HCT116 (cell line): ENCODE results near the gene POLA2. TPM values are rescaled to one million over a fixed set of nuclear protein-coding genes. Genes with fewer than 3 reads are reported as not detected.

Experiments used
- ATAC-seq: fragments of 200-7000 bp; cut with Tn5 transposase; 2 replicates; pipeline ENCODE4 v1.9.1; 2020; ENCODE audit warnings: mild to moderate bottlenecking, moderate library complexity
- BruUV-seq: library from RNA; stranded (reverse); fragments of 400-500 nt; replicated peaks from 2 replicates; lab custom pipeline; 2021; lab: Mats Ljungman, UMichigan
- CTCF ChIA-PET: fragments of 300-600 bp; sonication (Branson Sonifier 250); formaldehyde crosslinking; loops from one replicate; lab custom pipeline; 2021; ENCODE audit warnings: antibody characterized with exemption; lab: Charles Lee
- POLR2A ChIA-PET: fragments of 300-600, 350-600 bp; sonication (Branson Sonifier 250); formaldehyde crosslinking; loops from one replicate; lab custom pipeline; 2021; ENCODE audit warnings: antibody characterized with exemption; lab: Charles Lee
- RAD21 ChIA-PET, 2 experiments: fragments of 300-600 bp; sonication (Branson Sonifier 250); formaldehyde crosslinking; loops; one replicate each; lab custom pipeline; 2023; ENCODE audit warnings: low total read pairs in 2 of 2; ENCODE audit not compliant: uncharacterized antibody in 2 of 2, unreplicated experiment in 2 of 2, low non-redundant PET in 1 of 2; lab: Charles Lee
- DNase-seq: peaks from one replicate; pipeline ENCODE4 v3.0.0-alpha.2; 2010; ENCODE audit warnings: low read depth, low spot score
- H2AFZ ChIP-seq: fragments of 200-600 bp; shearing (Covaris generic), sonication (generic); 2 replicates; pipeline ENCODE4 v1.6.1; 2017; ENCODE audit warnings: low read depth, mixed run types, mixed read lengths, antibody characterized with exemption, low read length; ENCODE audit not compliant: poor library complexity, severe bottlenecking
- H3K27ac ChIP-seq: 2 replicates; pipeline ENCODE4 v1.5.1; 2012; ENCODE audit warnings: low read depth, low read length
- H3K27me3 ChIP-seq: fragments of 200-600 bp; sonication (generic); 2 replicates; pipeline ENCODE4 v1.6.1; 2016; ENCODE audit warnings: mixed run types, low read length, mixed read lengths; ENCODE audit not compliant: insufficient read depth
- H3K36me3 ChIP-seq, 2 experiments: fragments of 200-500 bp in 1 of 2; fragments of 200-600 bp in 1 of 2; sonication (Bioruptor generic) in 1 of 2; sonication (generic) in 1 of 2; 2 replicates each; pipeline versions ENCODE4 v1.5.1 to v1.6.1; 2014 to 2016; ENCODE audit warnings: low read length in 2 of 2, inconsistent platforms in 1 of 2, mixed read lengths in 1 of 2, mixed run types in 1 of 2; ENCODE audit not compliant: insufficient read depth in 2 of 2, control insufficient read depth in 1 of 2
- H3K4me1 ChIP-seq, 2 experiments: fragments of 200-600 bp in 1 of 2; sonication (generic) in 1 of 2; 2 replicates each; pipeline versions ENCODE4 v1.5.1 to v1.6.1; 2012 to 2017; ENCODE audit warnings: low read length in 2 of 2, inconsistent platforms in 1 of 2, mild to moderate bottlenecking in 1 of 2, mixed read lengths in 1 of 2, mixed run types in 1 of 2, moderate library complexity in 1 of 2; ENCODE audit not compliant: insufficient read depth in 2 of 2, control insufficient read depth in 1 of 2
- H3K4me2 ChIP-seq: fragments of 200-600 bp; sonication (generic); 2 replicates; pipeline ENCODE4 v1.6.1; 2017; ENCODE audit warnings: mixed run types, low read length, mixed read lengths
- H3K4me3 ChIP-seq, 2 experiments: fragments of 200-600 bp in 1 of 2; sonication (generic) in 1 of 2; replicated peaks in 1 of 2; 2 replicates each; pipeline ENCODE4 v1.5.1; 2011 to 2016; ENCODE audit warnings: low read length in 2 of 2, control low read depth in 1 of 2, low read depth in 1 of 2, mild to moderate bottlenecking in 1 of 2, mixed read lengths in 1 of 2, mixed run types in 1 of 2
- H3K79me2 ChIP-seq: fragments of 200-600 bp; sonication (generic); 2 replicates; pipeline ENCODE4 v1.6.1; 2017; ENCODE audit warnings: mild to moderate bottlenecking, mixed run types, low read length, moderate library complexity, mixed read lengths; ENCODE audit not compliant: insufficient read depth
- H3K9ac ChIP-seq: fragments of 200-600 bp; sonication (generic); 2 replicates; pipeline ENCODE4 v1.6.1; 2016; ENCODE audit warnings: low read length, mixed read lengths
- H3K9me2 ChIP-seq: fragments of 200-600 bp; sonication (generic), shearing (Covaris generic); 2 replicates; pipeline ENCODE4 v1.6.1; 2017; ENCODE audit warnings: mixed run types, mild to moderate bottlenecking, moderate library complexity; ENCODE audit not compliant: insufficient read depth
- H3K9me3 ChIP-seq, 2 experiments: fragments of 200-500 bp in 1 of 2; fragments of 200-600 bp in 1 of 2; sonication (Bioruptor generic) in 1 of 2; sonication (generic) in 1 of 2; 2 replicates each; pipeline ENCODE4 v1.6.1; 2014 to 2017; ENCODE audit warnings: low read length in 2 of 2, mixed read lengths in 2 of 2, inconsistent platforms in 1 of 2, low read depth in 1 of 2, mild to moderate bottlenecking in 1 of 2, mixed run types in 1 of 2, moderate library complexity in 1 of 2; ENCODE audit not compliant: control insufficient read depth in 1 of 2, insufficient read depth in 1 of 2
- H4K20me1 ChIP-seq: fragments of 200-600 bp; sonication (generic), shearing (Covaris generic); 2 replicates; pipeline ENCODE4 v1.6.1; 2017; ENCODE audit warnings: mixed run types, mild to moderate bottlenecking, moderate library complexity; ENCODE audit not compliant: insufficient read depth
- ATF3 ChIP-seq: IDR thresholded peaks from 2 replicates; pipeline ENCODE4 v1.6.1; 2012
- EGR1 ChIP-seq: IDR thresholded peaks from 2 replicates; pipeline ENCODE4 v1.6.1; 2012; ENCODE audit warnings: low read depth
- ELF1 ChIP-seq: IDR thresholded peaks from 2 replicates; pipeline ENCODE4 v1.6.1; 2012; ENCODE audit warnings: low read depth, borderline replicate concordance
- EZH2phosphoT487 ChIP-seq: fragments of 200-600 bp; IDR thresholded peaks from 2 replicates; pipeline ENCODE4 v1.6.1; 2018; ENCODE audit warnings: antibody characterized with exemption, borderline replicate concordance
- POLR2A ChIP-seq: IDR thresholded peaks from 2 replicates; pipeline ENCODE4 v1.7.0; 2011; ENCODE audit warnings: borderline replicate concordance; ENCODE audit not compliant: insufficient read depth, insufficient read length; ENCODE audit errors: extremely low read depth
- POLR2AphosphoS5 ChIP-seq: IDR thresholded peaks from 2 replicates; pipeline ENCODE4 v1.6.1; 2011; ENCODE audit warnings: mild to moderate bottlenecking, low read depth, low read length, moderate library complexity
- RAD21 ChIP-seq: IDR thresholded peaks from 2 replicates; pipeline ENCODE4 v1.6.1; 2012; ENCODE audit warnings: low read depth, mild to moderate bottlenecking
- SIN3A ChIP-seq: IDR thresholded peaks from 2 replicates; pipeline ENCODE4 v1.6.1; 2012; ENCODE audit warnings: low read depth
- SP1 ChIP-seq: IDR thresholded peaks from 2 replicates; pipeline ENCODE4 v1.6.1; 2012; ENCODE audit warnings: low read depth
- SRF ChIP-seq: IDR thresholded peaks from 2 replicates; pipeline ENCODE4 v1.6.1; 2012; ENCODE audit warnings: low read depth
- ZBTB33 ChIP-seq: IDR thresholded peaks from 2 replicates; pipeline ENCODE4 v1.6.1; 2011; ENCODE audit warnings: mild to moderate bottlenecking, low read length, moderate library complexity; ENCODE audit not compliant: insufficient replicate concordance; ENCODE audit errors: extremely low read depth
- ZFX ChIP-seq: fragments of 450-650 bp; IDR thresholded peaks from 2 replicates; pipeline ENCODE4 v1.6.1; 2017
- ZNF274 ChIP-seq: fragments of 200-500 bp; sonication (Bioruptor generic); IDR thresholded peaks from 2 replicates; pipeline ENCODE4 v1.6.1; 2014; ENCODE audit warnings: mild to moderate bottlenecking, low read depth, low read length, inconsistent platforms
- intact Hi-C: fragments of 100-400 bp; cut with micrococcal nuclease; formaldehyde crosslinking; loops from 2 replicates; pipeline ENCODE4 v1.10.0; 2022
- total RNA-seq: library from RNA; stranded (reverse); gene quantifications from one replicate; pipeline ENCODE4 v1.2.1, GENCODE V29; 2021; ENCODE audit not compliant: unreplicated experiment

The POLA2 gene
- total RNA-seq, 1 experiment from 2014 or later, result 20.0 TPM

GRCh38 chr11:65293909-65294381, 32.2 kb downstream of the POLA2 start:
- RAD21 ChIA-PET, result no interaction called here
- Histone ChIP-seq H3K4me2 (no peak overlapping the region), H2AFZ (no peak overlapping the region), H4K20me1 (no peaks in the 10 kb centered on the region), H3K27ac (no peak overlapping the region), H3K4me1 (peaks cover 5 to 10% of the 10 kb centered on the region in 2 experiments; a peak in 2 of 4 replicates), H3K36me3 (peaks cover 25 to 64% of the 10 kb centered on the region in 2 experiments; a peak in 3 of 4 replicates), H3K9me2 (no peaks in the 10 kb centered on the region), H3K9ac (no peak overlapping the region), H3K9me3 (no peaks in the 10 kb centered on the region), H3K79me2 (no peaks in the 10 kb centered on the region), H3K4me3 (no peak overlapping the region), H3K27me3 (no peaks in the 10 kb centered on the region)
- no peak for DNase-seq
- POLR2A ChIA-PET, result no interaction called here
- TF ChIP-seq EZH2phosphoT487, result no peak
- TF ChIP-seq ELF1, result no peak
- no peak for TF ChIP-seq SIN3A
- no peak for TF ChIP-seq ZBTB33
- TF ChIP-seq SRF, result no peak
- TF ChIP-seq POLR2AphosphoS5, result no peak
- TF ChIP-seq POLR2A, result no peak
- TF ChIP-seq RAD21, result no peak
- TF ChIP-seq ZFX, result no peak
- TF ChIP-seq ATF3, result no peak
- TF ChIP-seq SP1, result no peak
- TF ChIP-seq EGR1, result no peak
- TF ChIP-seq ZNF274, result no peak
- ATAC-seq, result no peak
- CTCF ChIA-PET, result no interaction called here
- no TSS peak for BruUV-seq
- intact Hi-C loops, result no loop called here
